Keratinocyte (primary cell): ENCODE data around the gene STK32B. TPM values are rescaled to one million over a fixed set of nuclear protein-coding genes. Genes with fewer than 3 reads are reported as not detected.
"Not testable (repeated sequence)": the region's sequence is repeated elsewhere in the genome, so short reads cannot be mapped to it uniquely, and the experiment has no call there.

Experiments
- DNase-seq: peaks from one replicate; pipeline ENCODE4 v3.0.0-alpha.2; 2011; ENCODE audit warnings: low read depth, missing footprints, low spot score
- FAIRE-seq: peaks from 2 replicates; lab custom pipeline; 2011; peaks lifted over from hg19 to GRCh38; lab: Jason Lieb, UNC
- H2AFZ ChIP-seq: 2 replicates; pipeline ENCODE4 v1.6.0; 2012; ENCODE audit warnings: low read length, control low read depth, inconsistent platforms; ENCODE audit not compliant: control insufficient read depth
- H3K27ac ChIP-seq: 2 replicates; pipeline ENCODE4 v1.5.1; 2011; ENCODE audit warnings: low read length; ENCODE audit not compliant: control insufficient read depth, insufficient read depth
- H3K27me3 ChIP-seq: 3 replicates; pipeline ENCODE4 v1.6.0; 2011; ENCODE audit warnings: low read length; ENCODE audit not compliant: control insufficient read depth, insufficient read depth; ENCODE audit errors: extremely low read depth
- H3K36me3 ChIP-seq, 2 experiments: 2 replicates in 1 of 2; 3 replicates in 1 of 2; pipeline ENCODE4 v1.5.1; 2011; ENCODE audit warnings: low read length in 2 of 2, mild to moderate bottlenecking in 1 of 2; ENCODE audit not compliant: control insufficient read depth in 2 of 2, insufficient read depth in 2 of 2; ENCODE audit errors: extremely low read depth in 1 of 2
- H3K4me1 ChIP-seq: 3 replicates; pipeline ENCODE4 v1.5.1; 2011; ENCODE audit warnings: low read length; ENCODE audit not compliant: control insufficient read depth, insufficient read depth; ENCODE audit errors: extremely low read depth
- H3K4me2 ChIP-seq: 3 replicates; pipeline ENCODE4 v1.6.0; 2011; ENCODE audit warnings: low read depth, low read length; ENCODE audit not compliant: control insufficient read depth, insufficient read depth; ENCODE audit errors: extremely low read depth
- H3K4me3 ChIP-seq, 3 experiments: fragments of 200-600 bp in 1 of 3; sonication (generic) in 1 of 3; 2 replicates in 2 of 3; 3 replicates in 1 of 3; pipeline ENCODE4 v1.5.1; 2011 to 2016; ENCODE audit warnings: low read length in 3 of 3, mild to moderate bottlenecking in 3 of 3, control low read depth in 2 of 3, inconsistent platforms in 1 of 3, low read depth in 1 of 3, mixed read lengths in 1 of 3, mixed run types in 1 of 3, moderate library complexity in 1 of 3; ENCODE audit not compliant: control insufficient read depth in 2 of 3, insufficient read depth in 2 of 3; ENCODE audit errors: extremely low read depth in 1 of 3
- H3K79me2 ChIP-seq: 2 replicates; pipeline ENCODE4 v1.6.0; 2012; ENCODE audit warnings: low read length; ENCODE audit not compliant: control insufficient read depth, insufficient read depth
- H3K9ac ChIP-seq: 3 replicates; pipeline ENCODE4 v1.6.0; 2011; ENCODE audit warnings: low read length; ENCODE audit not compliant: control insufficient read depth, insufficient read depth; ENCODE audit errors: extremely low read depth
- H3K9me1 ChIP-seq: 3 replicates; pipeline ENCODE4 v1.6.0; 2011; ENCODE audit warnings: low read length; ENCODE audit not compliant: control insufficient read depth, insufficient read depth; ENCODE audit errors: extremely low read depth
- H3K9me3 ChIP-seq: 2 replicates; pipeline ENCODE4 v1.5.1; 2012; ENCODE audit warnings: low read depth, low read length; ENCODE audit not compliant: control insufficient read depth
- H4K20me1 ChIP-seq: 3 replicates; pipeline ENCODE4 v1.6.0; 2011; ENCODE audit warnings: low read length; ENCODE audit not compliant: control insufficient read depth, insufficient read depth; ENCODE audit errors: extremely low read depth
- CTCF ChIP-seq, 3 experiments: IDR thresholded peaks in 1 of 3; conservative IDR thresholded peaks in 1 of 3; optimal IDR thresholded peaks in 1 of 3; 2 replicates in 2 of 3; 3 replicates in 1 of 3; pipeline versions ENCODE3 to v1.5.1; 2011; ENCODE audit warnings: low read length in 3 of 3, mild to moderate bottlenecking in 3 of 3, moderate library complexity in 2 of 3, control low read depth in 1 of 3, inconsistent platforms in 1 of 3; ENCODE audit not compliant: insufficient read depth in 2 of 3; ENCODE audit errors: extremely low read depth in 1 of 3
- EZH2 ChIP-seq: IDR thresholded peaks from one replicate; pipeline ENCODE4 v1.6.1; 2012; ENCODE audit warnings: inconsistent platforms, mild to moderate bottlenecking, low read length, moderate library complexity
- dilution Hi-C: fragments of 300-500 bp; cut with MboI; formaldehyde crosslinking; loops from one replicate; pipeline ENCODE4 v1.7.0; 2020; ENCODE audit warnings: low sequenced_read_pairs; ENCODE audit not compliant: extremely low pct_ligation_motif_present
- polyA plus RNA-seq, 5 experiments: library from polyadenylated mRNA; depleted of rRNA in 3 of 5; stranded (reverse) in 3 of 5; stranded (forward) in 1 of 5; unstranded in 1 of 5; fragments of >200 nt; gene quantifications; 1 replicate in 1 of 5; 2 replicates in 3 of 5; 3 replicates in 1 of 5; pipeline versions ENCODE4 v1.2.1 to v1.2.3, GENCODE V29; 2011 to 2012; ENCODE audit warnings: missing spikeins in 2 of 5, low read depth in 1 of 5, low replicate concordance in 1 of 5

STK32B gene
- polyA plus RNA-seq, 1 donor (not counting 4 experiments of a cell fraction or from before 2014, with no cell fraction given): 3.4 TPM

GRCh38 chr4:5284517-5284916 is 233.2 kb downstream of the STK32B start:
- Histone ChIP-seq H4K20me1 (no peaks in the 10 kb centered on the region), H3K27me3 (no peaks in the 10 kb centered on the region), H3K9ac (no peak overlapping the region), H3K4me2 (no peak overlapping the region), H3K4me1 (no peaks in the 10 kb centered on the region), H3K9me1 (no peaks in the 10 kb centered on the region), H2AFZ (no peak overlapping the region), H3K36me3 (no peaks in the 10 kb centered on the region), H3K27ac (no peak overlapping the region), H3K4me3 (no peak overlapping the region), H3K9me3 (no peaks in the 10 kb centered on the region), H3K79me2 (no peaks in the 10 kb centered on the region)
- DNase-seq (no peak), FAIRE-seq (no peak)
- dilution Hi-C loops: no loop called here
- TF ChIP-seq EZH2: no peak
- TF ChIP-seq CTCF (optimal IDR thresholded peaks at IDR 0.05 in 1 of 3, IDR thresholded peaks at IDR 0.05 in 1 of 3, conservative IDR thresholded peaks at IDR 0.05 in 1 of 3; ENCODE audit: extremely low read depth in 1 of 3, insufficient read depth in 2 of 3, low read length in 3 of 3): no peak

GRCh38 chr4:5292101-5292500 is 240.8 kb downstream of the STK32B start:
- Histone ChIP-seq H3K36me3 (no peaks in the 10 kb centered on the region), H2AFZ (no peak overlapping the region), H3K79me2 (no peaks in the 10 kb centered on the region), H3K27ac (no peak overlapping the region), H3K4me1 (no peaks in the 10 kb centered on the region), H3K27me3 (no peaks in the 10 kb centered on the region), H3K9me3 (no peaks in the 10 kb centered on the region), H3K4me2 (no peak overlapping the region), H3K9me1 (no peaks in the 10 kb centered on the region), H4K20me1 (no peaks in the 10 kb centered on the region), H3K9ac (no peak overlapping the region), H3K4me3 (no peak overlapping the region)
- TF ChIP-seq CTCF (optimal IDR thresholded peaks at IDR 0.05 in 1 of 3, IDR thresholded peaks at IDR 0.05 in 1 of 3, conservative IDR thresholded peaks at IDR 0.05 in 1 of 3; ENCODE audit: extremely low read depth in 1 of 3, insufficient read depth in 2 of 3, low read length in 3 of 3): no peak
- TF ChIP-seq EZH2: no peak
- FAIRE-seq (no peak), DNase-seq (no peak)
- dilution Hi-C loops: no loop called here

GRCh38 chr4:5298000-5298787 is 246.9 kb downstream of the STK32B start:
- H3K9me1 ChIP-seq, H3K4me3 ChIP-seq, H2AFZ ChIP-seq, H3K9me3 ChIP-seq, H3K4me1 ChIP-seq, H3K27ac ChIP-seq, H3K9ac ChIP-seq, H4K20me1 ChIP-seq, DNase-seq, FAIRE-seq, H3K27me3 ChIP-seq, dilution Hi-C loops, H3K4me2 ChIP-seq, H3K36me3 ChIP-seq, H3K79me2 ChIP-seq: not testable (repeated sequence)
